GM19240 (cell line): Measurements from ENCODE around the gene CEP97.
"Not testable (repeated sequence)": the region's sequence is repeated elsewhere in the genome, so short reads cannot be mapped to it uniquely, and the experiment has no call there.

Experiments used
- DNase-seq: peaks from one replicate; pipeline ENCODE4 v3.0.0; 2011; ENCODE audit warnings: low spot score; ENCODE audit not compliant: insufficient read length

CEP97 gene, protein sequence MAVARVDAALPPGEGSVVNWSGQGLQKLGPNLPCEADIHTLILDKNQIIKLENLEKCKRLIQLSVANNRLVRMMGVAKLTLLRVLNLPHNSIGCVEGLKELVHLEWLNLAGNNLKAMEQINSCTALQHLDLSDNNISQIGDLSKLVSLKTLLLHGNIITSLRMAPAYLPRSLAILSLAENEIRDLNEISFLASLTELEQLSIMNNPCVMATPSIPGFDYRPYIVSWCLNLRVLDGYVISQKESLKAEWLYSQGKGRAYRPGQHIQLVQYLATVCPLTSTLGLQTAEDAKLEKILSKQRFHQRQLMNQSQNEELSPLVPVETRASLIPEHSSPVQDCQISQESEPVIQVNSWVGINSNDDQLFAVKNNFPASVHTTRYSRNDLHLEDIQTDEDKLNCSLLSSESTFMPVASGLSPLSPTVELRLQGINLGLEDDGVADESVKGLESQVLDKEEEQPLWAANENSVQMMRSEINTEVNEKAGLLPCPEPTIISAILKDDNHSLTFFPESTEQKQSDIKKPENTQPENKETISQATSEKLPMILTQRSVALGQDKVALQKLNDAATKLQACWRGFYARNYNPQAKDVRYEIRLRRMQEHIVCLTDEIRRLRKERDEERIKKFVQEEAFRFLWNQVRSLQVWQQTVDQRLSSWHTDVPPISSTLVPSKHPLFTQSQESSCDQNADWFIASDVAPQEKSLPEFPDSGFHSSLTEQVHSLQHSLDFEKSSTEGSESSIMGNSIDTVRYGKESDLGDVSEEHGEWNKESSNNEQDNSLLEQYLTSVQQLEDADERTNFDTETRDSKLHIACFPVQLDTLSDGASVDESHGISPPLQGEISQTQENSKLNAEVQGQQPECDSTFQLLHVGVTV

DNA sequence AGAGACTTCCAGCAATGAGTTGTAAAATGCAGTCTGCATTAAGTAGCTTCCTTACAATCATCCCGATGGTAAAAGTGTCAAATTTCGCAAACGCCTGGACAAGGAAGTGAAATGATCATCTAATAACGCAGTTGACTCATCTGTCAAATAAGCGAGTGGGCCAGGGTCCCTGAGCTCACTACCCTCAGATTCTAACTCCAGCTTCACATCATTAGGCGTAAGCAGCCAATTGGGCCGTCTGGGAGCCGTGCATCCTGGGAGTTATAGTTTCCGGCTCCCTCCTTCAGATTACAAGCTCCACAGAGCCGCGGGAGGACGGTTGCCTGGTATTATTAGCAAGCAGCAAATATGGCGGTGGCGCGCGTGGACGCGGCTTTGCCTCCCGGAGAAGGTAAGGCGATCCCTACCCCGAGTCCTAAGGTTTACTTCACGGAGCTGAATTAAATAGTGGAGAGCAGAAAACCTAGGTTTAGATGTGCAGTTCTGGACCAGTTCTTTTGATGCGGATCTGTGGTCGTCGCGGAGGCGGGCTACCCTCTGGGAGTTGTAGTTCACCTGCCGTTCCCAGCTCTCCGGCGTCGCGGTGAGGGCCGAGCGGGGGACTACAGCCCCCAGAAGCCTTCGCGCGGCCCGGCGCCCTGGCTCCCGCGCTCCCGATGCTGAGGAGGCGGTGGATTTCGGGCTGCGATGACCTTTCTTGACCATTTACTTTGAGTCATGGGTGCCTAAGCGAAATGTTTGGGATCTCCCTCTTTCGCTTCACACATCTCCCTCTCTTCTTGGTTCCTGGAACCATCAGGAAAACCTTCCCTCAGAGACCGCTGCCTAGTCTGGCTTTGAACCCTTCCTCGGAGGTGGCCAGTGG lies at the start of gene CEP97:
Gene CEP97 (plus strand): TSS at position 286 of the 865 bp plus-strand sequence. CDS start 63 bp downstream, at position 349.
- peak; percentile 18 for DNase-seq

DNA sequence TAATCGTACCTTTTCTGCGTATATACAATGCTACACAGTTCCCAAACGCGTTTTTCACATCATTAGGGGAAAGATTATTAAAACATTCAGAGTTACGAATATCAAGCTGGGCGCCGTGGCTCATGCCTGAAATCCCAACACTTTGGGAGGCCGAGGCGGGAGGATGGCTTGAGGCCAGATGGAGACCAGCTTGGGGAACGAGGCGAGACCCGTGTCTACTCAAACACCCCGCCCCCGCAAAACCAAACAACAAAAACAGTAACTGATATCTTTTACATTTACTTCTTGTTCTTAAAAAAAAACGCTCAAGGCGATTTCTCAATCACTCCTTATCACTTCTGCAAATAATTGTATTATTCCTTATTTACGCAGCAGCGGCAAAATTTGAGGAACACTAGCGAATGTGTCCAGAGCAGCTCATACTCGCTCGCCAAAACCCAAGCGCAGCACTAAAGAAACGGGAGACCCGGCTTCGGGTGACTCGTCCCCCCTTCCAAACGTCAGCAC lies 48.7 kb upstream of the CEP97 start:
- DNase-seq, result no peak

DNA sequence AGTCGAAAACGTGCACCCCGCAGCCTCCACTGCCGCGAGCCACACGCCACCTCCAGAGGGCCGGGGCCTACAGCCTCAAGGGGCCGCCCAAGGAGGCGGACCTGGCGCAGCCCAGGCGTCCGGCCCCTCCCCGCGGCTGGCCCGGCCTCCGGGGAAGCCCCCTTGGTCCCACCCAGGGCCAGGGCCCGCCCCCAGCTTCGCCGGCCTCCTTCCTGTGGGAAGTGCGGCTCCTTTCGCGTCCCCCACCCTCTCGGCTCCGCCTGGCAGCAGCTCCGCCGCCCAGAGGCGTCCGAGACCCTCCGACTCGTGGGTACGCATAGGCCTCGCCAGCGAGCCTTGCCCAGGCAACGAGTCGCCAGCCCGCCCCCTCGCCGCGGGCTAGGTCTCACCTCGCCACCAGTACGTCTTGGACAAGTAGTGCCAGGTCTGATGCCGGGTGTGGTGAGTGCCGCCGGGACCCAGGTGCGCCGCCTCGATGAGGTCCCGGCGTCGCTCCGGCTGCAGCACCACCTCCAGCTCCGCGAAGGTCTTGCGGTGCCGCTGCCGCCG lies 48.1 kb upstream of the CEP97 start:
- peak; percentile 80 for DNase-seq

DNA sequence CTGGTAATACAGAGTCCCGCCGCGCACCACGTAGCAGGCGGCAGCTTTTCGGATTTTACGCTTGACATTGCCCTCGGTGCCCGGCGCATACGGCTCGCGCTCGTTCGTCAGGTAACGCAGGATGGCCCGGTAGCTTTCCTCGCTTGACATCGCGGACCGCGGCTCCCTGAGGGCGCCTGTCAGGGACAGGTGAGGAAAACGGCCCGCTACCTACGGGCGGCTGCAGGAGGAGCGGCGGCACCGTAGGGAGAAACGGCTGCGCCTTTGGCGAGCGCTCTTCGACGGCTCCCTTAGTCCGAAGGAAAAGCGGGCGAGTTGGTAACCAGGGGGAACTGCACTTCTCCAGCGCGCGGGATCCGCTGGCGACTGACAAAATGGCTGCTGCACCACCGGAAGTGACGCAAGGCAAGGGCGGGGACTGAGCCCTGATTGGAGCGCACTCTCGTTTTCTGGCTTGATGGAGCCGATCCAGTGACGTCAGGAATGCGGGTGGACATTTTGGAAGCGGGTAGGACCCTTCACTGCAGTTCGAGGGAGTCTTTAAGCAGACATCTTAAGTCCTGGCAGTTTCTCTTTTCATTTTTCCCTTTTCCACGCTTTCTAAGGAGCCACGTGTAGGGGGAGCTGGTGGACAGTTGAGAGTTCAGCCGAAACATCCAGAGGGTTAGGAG lies 47.5 kb upstream of the CEP97 start, which contains the start of gene ZBTB11:
Gene ZBTB11 (minus strand): TSS at position 368 of the 671 bp plus-strand sequence. CDS start 218 bp downstream, at position 150.
- peak; percentile 75 for DNase-seq

DNA sequence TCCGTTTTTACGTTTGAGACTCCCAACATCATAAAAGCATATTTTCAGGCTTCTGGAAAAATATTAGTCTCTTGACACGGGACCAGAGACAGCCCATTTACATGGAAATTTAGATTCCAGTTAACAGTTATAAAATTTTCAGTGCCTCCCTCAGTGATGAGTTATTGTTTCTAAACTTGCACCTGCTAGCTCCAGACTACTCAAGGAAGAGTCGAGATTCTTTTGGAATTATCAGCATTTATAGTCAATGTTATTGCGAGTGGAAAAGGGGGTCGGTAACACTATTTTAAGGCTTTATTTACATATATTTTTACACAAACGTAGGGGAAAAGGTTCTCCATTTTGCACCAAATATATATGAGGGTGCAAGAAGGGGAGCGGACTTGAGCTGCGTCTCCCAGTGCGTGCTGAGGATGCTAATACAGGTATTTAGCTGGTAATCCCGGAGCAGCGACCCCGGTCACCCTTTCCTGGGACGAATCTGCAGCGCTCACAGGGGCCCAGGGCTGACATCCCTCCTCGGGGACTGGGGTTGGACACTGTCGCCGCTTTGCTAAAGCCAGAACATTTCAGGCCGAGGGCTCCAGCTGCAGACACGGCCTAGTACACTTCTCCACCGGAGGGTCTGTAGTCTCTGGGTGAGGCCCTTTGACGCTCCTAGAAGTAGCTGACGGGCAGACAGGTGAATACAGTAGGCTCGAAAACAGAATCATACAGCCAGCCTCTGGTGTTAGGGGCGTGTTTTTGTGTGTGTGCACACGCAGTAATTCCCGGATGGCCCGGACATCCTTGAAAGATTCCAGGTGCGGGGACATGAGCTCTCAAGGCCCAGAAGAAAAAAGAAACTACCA lies 46.8 kb upstream of the CEP97 start:
- DNase-seq, result no peak

DNA sequence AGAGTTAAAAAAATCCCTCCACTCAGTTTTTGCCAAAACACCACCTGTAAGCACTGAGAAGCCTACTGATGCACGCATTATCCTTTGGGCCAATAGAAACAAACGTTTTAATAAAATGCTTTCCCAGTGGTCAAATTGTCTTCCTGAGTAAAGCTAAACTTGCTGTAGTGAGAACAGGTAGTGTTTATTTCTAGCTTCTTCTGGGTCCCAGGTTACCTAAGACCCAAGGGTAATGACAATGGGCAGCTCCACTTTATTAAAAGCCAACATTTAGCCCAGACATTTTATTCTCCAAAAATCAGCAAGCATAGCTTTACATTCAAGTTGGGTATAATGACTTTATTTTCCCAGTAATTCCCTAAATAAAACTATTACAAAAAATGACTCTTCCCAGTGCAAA lies 45.6 kb upstream of the CEP97 start:
- DNase-seq, result not testable (repeated sequence)

DNA sequence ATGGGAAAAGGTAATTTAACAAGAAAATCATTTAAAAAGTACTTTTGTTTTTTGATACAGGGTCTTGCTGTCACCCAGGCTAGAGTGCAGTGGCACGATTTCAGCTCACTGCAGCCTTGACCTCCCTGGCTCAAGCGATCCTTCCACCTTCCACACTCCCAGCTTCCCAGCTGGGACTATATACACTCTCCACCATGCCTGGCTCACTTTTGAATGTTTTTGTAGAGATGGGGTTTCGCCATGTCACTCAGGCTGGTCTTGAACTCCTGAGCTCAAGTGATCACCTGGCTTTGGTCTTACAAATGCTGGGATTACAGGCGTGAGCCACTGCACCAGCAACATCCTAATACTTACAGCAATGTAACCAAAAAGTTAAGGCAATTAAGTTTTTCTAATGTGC lies 43.9 kb upstream of the CEP97 start:
- no peak for DNase-seq

DNA sequence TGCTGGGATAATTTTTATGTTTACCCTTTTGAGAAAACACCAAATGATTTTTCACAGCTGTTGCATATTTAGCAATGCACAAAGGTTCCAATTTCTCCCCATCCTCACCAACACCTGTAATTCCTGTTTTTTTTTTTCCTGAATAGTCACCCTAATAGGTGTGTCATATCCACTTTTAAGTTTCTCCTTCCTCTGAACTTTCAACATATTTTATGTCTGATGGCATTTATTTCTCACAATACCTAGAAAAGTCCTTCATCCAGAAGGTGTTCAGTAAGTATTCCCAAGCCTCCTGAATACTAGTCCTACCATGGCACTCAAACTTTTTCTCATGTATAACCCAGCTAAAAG lies 39.4 kb upstream of the CEP97 start:
- no peak for DNase-seq

DNA sequence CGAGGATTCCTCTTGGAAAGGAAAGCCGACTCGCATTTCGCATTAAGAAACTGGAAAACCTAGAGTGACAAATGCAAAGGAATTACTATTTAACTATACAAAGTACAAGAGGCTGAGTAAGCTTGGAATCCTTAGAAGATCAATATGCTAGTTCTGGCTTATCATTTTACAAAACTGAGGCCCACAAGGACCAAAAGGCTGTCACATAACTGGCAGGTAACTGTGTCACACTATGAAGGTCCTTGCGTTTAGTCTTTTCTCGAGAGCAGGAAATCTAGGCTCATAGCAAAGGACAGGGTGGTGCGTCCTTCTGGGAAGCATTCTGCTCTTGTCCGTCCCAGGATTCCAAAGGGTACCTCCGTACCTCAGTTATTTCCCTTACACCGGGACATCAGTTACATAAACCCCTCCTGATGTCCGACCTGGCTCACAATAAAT lies 38.5 kb upstream of the CEP97 start:
- DNase-seq, result no peak

DNA sequence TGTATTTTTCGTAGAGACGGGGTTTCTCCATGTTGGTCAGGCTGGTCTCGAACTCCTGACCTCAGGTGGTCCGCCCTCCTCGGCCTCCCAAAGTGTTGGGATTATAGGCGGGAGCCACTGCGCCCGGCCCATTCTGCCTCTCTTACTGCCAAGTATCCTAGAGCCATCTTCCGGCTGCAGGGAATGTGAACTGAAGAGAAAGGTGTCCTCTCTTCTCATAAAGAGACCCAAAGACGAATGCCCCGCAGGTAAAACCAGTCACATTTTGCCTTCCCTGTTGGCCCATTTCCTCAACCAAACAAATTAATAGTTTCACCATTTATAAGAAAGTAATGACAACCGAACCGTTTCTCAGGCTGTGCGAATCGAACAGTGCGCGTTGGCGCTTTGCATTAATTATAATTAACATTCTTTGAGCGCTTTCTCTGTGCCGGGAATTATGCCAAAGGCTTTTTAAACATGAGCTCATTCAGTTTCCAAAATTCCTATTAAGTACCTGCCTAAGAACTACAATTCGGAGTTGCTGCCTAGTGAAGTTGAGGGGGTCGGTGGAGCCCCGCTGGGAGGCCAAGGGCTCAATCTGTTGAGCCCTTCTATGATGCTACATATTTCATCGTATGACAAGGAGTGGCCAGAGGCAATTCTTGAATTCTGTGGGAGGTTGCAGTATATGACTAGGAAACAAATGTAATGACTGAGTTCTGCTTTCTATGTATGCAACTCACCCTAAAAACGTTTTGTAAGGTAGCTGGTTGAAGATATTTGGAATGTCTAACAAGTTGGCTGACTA lies 37.1 kb upstream of the CEP97 start:
- DNase-seq, result no peak

DNA sequence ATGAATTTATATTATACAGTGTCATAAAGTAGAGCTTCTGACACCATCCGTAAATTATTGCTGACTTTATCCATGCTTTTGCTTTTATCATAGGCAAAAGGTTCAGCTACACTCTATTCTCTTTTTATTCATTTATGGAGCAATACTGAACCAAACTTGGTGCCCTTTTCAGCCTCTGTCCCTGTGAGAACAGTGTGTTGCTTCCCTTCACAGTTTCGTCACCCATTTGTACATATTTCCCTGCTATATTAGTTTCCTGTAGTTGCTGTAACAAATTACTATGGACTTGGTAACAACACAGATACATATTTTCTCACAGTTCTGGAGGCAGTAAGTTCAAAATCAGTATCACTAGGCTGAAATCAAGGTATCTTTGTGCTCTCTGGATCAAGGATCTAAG lies 35.1 kb upstream of the CEP97 start:
- no peak for DNase-seq

DNA sequence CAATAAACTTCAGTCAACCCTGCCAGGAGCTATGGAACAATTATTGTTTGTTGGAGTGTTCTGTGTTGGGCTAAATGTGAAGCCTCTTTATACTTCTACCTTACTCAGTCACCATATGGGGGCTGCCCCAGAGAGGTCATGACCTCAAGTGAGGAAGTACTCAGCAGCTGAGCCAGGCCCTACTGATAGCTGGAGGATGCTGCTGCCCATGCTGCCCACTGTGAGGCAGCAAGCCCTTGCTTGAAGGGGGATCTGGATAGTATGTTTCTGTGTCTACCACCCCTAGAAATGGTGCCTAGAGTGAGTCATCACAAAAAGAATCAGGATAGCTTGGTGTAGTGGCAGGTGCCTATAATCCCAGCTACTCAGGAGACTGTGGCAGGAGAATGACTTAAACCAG lies 33.4 kb upstream of the CEP97 start:
- DNase-seq, result no peak

DNA sequence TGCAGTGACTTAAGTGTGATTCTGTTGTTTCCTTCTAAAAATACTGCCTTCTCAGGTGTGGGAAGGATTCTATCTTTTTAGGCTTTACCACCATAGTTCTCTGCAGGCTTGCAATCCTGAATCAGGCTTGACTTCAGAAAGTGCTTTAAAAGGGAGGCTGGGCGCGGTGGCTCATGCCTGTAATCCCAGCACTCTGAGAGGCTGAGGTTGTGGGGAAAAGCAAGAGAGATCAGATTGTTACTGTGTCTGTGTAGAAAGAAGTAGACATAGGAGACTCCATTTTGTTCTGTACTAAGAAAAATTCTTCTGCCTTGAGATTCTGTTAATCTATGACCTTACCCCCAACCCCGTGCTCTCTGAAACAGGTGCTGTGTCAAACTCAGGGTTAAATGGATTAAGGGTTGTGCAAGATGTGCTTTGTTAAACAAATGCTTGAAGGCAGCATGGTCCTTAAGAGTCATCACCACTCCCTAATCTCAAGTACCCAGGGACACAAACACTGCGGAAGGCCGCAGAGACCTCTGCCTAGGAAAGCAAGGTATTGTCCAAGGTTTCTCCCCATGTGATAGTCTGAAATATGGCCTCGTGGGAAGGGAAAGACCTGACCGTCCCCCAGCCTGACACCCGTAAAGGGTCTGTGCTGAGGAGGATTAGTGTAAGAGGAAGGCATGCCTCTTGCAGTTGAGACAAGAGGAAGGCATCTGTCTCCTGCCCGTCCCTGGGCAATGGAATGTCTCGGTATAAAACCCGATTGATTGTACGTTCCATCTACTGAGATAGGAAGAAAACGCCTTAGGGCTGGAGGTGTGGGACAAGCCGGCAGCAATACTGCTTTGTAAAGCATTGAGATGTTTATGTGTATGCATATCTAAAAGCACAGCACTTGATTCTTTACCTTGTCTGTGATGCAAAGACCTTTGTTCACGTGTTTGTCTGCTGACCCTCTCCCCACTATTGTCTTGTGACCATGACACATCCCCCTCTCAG lies 32.4 kb upstream of the CEP97 start:
- DNase-seq, result not testable (repeated sequence)

DNA sequence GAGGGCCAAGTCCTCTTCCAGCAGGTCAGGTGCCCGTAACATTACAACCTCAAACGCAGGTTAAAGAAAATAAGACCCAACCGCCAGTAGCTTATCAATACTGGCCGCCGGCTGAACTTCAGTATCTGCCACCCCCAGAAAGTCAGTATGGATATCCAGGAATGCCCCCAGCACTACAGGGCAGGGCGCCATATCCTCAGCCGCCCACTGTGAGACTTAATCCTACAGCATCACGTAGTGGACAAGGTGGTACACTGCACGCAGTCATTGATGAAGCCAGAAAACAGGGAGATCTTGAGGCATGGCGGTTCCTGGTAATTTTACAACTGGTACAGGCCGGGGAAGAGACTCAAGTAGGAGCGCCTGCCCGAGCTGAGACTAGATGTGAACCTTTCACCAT lies 30.9 kb upstream of the CEP97 start:
- not testable (repeated sequence) for DNase-seq

DNA sequence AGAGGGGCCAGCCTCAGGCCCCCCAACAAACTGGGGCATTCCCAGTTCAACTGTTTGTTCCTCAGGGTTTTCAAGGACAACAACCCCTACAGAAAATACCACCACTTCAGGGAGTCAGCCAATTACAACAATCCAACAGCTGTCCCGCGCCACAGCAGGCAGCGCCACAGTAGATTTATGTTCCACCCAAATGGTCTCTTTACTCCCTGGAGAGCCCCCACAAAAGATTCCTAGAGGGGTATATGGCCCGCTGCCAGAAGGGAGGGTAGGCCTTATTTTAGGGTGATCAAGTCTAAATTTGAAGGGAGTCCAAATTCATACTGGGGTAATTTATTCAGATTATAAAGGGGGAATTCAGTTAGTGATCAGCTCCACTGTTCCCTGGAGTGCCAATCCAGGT lies 29.6 kb upstream of the CEP97 start:
- not testable (repeated sequence) for DNase-seq

DNA sequence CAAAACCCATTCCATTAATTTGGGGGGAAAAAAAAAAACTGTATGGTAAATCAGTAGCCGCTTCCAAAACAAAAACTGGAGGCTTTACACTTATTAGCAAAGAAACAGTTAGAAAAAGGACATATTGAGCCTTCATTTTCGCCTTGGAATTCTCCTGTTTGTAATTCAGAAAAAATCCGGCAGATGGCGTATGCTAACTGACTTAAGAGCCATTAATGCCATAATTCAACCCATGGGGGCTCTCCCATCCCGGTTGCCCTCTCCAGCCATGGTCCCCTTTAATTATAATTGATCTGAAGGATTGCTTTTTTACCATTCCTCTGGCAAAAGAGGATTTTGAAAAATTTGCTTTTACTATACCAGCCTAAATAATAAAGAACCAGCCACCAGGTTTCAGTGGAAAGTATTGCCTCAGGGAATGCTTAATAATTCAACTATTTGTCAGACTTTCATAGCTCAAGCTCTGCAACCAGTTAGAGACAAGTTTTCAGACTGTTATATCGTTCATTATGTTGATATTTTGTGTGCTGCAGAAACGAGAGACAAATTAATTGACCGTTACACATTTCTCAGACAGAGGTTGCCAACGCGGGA lies 28.5 kb upstream of the CEP97 start:
- no peak for DNase-seq
